Transverse colon (tissue), 4 donors: Measurements from ENCODE around the gene C9orf57. TPM values are rescaled to one million over a fixed set of nuclear protein-coding genes. Genes with fewer than 3 reads are reported as not detected.
"Not testable (repeated sequence)": the region's sequence is repeated elsewhere in the genome, so short reads cannot be mapped to it uniquely, and the experiment has no call there.

Experiments used
- DNase-seq: peaks from one replicate; pipeline ENCODE4 v3.0.0-alpha.2; 2019
- H3K27ac ChIP-seq, 4 donors: fragments of 200-600 bp; sonication (generic); 2 replicates each; pipeline ENCODE4 v1.5.1; 2016 to 2018; ENCODE audit warnings: inconsistent platforms in 4 of 4
- H3K27me3 ChIP-seq: fragments of 200-600 bp; sonication (generic); 2 replicates; pipeline ENCODE4 v1.5.1; 2017; ENCODE audit warnings: inconsistent platforms
- H3K36me3 ChIP-seq, 4 donors: fragments of 200-600 bp; sonication (generic); 2 replicates each; pipeline ENCODE4 v1.5.1; 2017 to 2019; ENCODE audit warnings: inconsistent platforms in 4 of 4
- H3K4me1 ChIP-seq, 4 donors: fragments of 200-600 bp; sonication (generic); 2 replicates each; pipeline ENCODE4 v1.5.1; 2017 to 2020; ENCODE audit warnings: inconsistent platforms in 4 of 4
- H3K4me3 ChIP-seq, 4 donors: fragments of 200-600 bp; sonication (generic); 1 replicate in 1 of 4; 2 replicates in 3 of 4; pipeline versions ENCODE4 v1.5.1 to v1.6.1; 2017 to 2019; ENCODE audit warnings: inconsistent platforms in 4 of 4
- H3K9me3 ChIP-seq, 2 donors: fragments of 200-600 bp; sonication (generic); 2 replicates each; pipeline ENCODE4 v1.5.1; 2017 to 2019; ENCODE audit warnings: inconsistent platforms in 2 of 2
- EP300 ChIP-seq: sonication (generic); formaldehyde crosslinking; IDR thresholded peaks from one replicate; pipeline ENCODE4 v1.6.1; 2017; ENCODE audit warnings: antibody characterized with exemption, low read depth
- POLR2A ChIP-seq: fragments of 450-650 bp; IDR thresholded peaks from one replicate; pipeline ENCODE4 v1.6.1; 2016; ENCODE audit warnings: antibody characterized with exemption, mild to moderate bottlenecking, moderate library complexity
- POLR2AphosphoS5 ChIP-seq, 3 donors: sonication (generic); formaldehyde crosslinking; IDR thresholded peaks; one replicate each; pipeline ENCODE4 v1.6.1; 2016; ENCODE audit warnings: antibody characterized with exemption in 3 of 3
- WGBS, 2 donors: methylation state at CpG; one replicate each; pipeline ENCODE4 v1.1.5; 2018; ENCODE audit warnings: low coverage in 1 of 2; 5-methylcytosine and 5-hydroxymethylcytosine counted together
- in situ Hi-C, 4 donors: fragments of 200-750 bp; cut with MboI; loops; one replicate each; pipeline versions ENCODE4 v1.15.0 to v1.15.1; 2017; ENCODE audit warnings: low sequenced_read_pairs in 3 of 4, low pct_ligation_motif_present in 1 of 4, low pct_unique_long_range_greater_than_20kb in 1 of 4
- intact Hi-C: fragments of 100-400 bp; cut with DNase I; formaldehyde crosslinking; loops from one replicate; pipeline ENCODE4 v1.15.1; 2023; ENCODE audit warnings: low total_unique reads
- small RNA-seq, 4 donors: library from RNA; depleted of rRNA; stranded (forward); fragments of <200 nt; gene quantifications; one replicate each; pipeline ENCODE3, GENCODE V24; 2016
- total RNA-seq, 4 donors: library from RNA; depleted of rRNA; stranded (reverse); fragments of >200 nt; gene quantifications; one replicate each; pipeline ENCODE4 v1.1.0, GENCODE V29; 2016
- TF ChIP-seq, protein P1 (sequence below), 5 experiments: fragments of 200-600 bp in 3 of 5; fragments of 450-650 bp in 2 of 5; sonication (generic) in 3 of 5; IDR thresholded peaks; 1 replicate in 2 of 5; 2 replicates in 3 of 5; pipeline ENCODE4 v1.5.1; 2016 to 2017; ENCODE audit warnings: antibody characterized with exemption in 5 of 5, inconsistent platforms in 3 of 5, mild to moderate bottlenecking in 2 of 5, moderate library complexity in 1 of 5

C9orf57 gene
- total RNA-seq, 4 donors from 2014 or later, result not detected

DNA sequence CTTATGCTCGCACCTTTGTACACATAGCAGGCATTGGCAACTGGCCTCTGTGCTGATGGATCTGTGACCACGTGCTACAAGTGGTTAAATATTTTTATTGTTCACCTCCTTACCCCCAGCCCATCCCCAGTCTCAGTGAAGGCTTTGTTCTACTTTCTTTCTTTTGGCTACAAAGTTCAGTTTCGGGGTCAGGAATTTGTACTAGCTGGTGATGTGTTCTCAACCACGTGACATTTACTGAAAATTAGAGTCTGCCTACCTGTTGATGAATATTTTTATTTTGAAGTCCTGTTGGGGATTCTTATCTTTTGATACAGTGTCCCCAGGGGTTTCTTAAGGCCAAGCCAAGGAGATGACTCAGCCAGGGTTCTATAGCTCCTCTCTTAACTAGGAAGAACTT lies 47.8 kb downstream of the C9orf57 start:
- TF ChIP-seq POLR2A, result no peak
- no peak for TF ChIP-seq POLR2AphosphoS5 (IDR thresholded peaks at IDR 0.05)
- TF ChIP-seq EP300, result no peak
- TF ChIP-seq, protein P1, sequence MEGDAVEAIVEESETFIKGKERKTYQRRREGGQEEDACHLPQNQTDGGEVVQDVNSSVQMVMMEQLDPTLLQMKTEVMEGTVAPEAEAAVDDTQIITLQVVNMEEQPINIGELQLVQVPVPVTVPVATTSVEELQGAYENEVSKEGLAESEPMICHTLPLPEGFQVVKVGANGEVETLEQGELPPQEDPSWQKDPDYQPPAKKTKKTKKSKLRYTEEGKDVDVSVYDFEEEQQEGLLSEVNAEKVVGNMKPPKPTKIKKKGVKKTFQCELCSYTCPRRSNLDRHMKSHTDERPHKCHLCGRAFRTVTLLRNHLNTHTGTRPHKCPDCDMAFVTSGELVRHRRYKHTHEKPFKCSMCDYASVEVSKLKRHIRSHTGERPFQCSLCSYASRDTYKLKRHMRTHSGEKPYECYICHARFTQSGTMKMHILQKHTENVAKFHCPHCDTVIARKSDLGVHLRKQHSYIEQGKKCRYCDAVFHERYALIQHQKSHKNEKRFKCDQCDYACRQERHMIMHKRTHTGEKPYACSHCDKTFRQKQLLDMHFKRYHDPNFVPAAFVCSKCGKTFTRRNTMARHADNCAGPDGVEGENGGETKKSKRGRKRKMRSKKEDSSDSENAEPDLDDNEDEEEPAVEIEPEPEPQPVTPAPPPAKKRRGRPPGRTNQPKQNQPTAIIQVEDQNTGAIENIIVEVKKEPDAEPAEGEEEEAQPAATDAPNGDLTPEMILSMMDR (IDR thresholded peaks at IDR 0.05), result no peak
- H3K27ac ChIP-seq, result no peak overlapping the region
- in situ Hi-C loops (loop anchor here in 1 of 4 donors (25.0 kb wide), 2 partner anchors 200 to 400 kb away; no protein-coding TSS in a partner anchor), intact Hi-C loops (no loop called here)
- WGBS, 2 donors, result 69 to 76% methylated on average over 4 of the region's 4 CpGs
- H3K36me3 ChIP-seq, result no peaks in the 10 kb centered on the region
- H3K27me3 ChIP-seq, result no peaks in the 10 kb centered on the region
- H3K4me1 ChIP-seq, result no peaks in the 10 kb centered on the region
- H3K9me3 ChIP-seq, result no peaks in the 10 kb centered on the region
- H3K4me3 ChIP-seq, result no peak overlapping the region
- DNase-seq, result no peak

DNA sequence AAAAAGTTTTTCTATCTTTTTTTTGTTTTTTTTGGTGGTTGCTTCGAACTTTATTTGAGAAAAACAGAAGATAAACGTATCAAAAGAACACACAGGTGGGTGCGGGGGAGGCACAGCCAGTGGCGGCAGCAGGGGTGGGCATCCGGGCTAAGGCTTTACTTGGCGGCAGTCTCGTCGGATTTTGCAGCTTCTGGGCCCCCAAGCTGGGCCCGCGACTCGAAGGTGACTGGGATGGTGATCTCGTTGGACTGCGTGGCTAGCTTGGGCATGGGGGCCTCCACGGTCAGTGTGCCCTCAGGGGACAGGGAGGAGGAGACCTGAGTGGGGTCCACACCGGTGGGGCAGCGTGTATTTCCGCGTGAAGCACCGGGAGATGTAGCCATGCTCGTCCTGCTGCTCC lies 52.7 kb downstream of the C9orf57 start:
- H3K27me3 ChIP-seq, H3K4me1 ChIP-seq, DNase-seq, H3K4me3 ChIP-seq, H3K9me3 ChIP-seq, H3K27ac ChIP-seq, intact Hi-C loops, H3K36me3 ChIP-seq: not testable (repeated sequence)
- WGBS, 2 donors, result 82 to 92% methylated on average over 2 to 20 of the region's 20 CpGs
- in situ Hi-C loops, result loop anchor here in 1 of 4 donors (10.0 to 25.0 kb wide), 3 partner anchors 47 to 395 kb away; no protein-coding TSS in a partner anchor

- H3K27me3 ChIP-seq, result no peaks in the 10 kb centered on the region
- no peak for DNase-seq
- H3K4me3 ChIP-seq, result no peak overlapping the region
- WGBS, 2 donors, result 68 to 90% methylated on average over 3 to 5 of the region's 5 CpGs
- H3K9me3 ChIP-seq, result no peaks in the 10 kb centered on the region
- H3K27ac ChIP-seq, result no peak overlapping the region
- no peaks in the 10 kb centered on the region for H3K4me1 ChIP-seq
- TF ChIP-seq EP300 (no peak), POLR2A (no peak), POLR2AphosphoS5 (IDR thresholded peaks at IDR 0.05) (no peak)
- TF ChIP-seq, protein P1 (IDR thresholded peaks at IDR 0.05), result no peak
- no peaks in the 10 kb centered on the region for H3K36me3 ChIP-seq
- in situ Hi-C loops (loop anchor here in 1 of 4 donors (10.0 to 25.0 kb wide), 3 partner anchors 48 to 394 kb away; no protein-coding TSS in a partner anchor), intact Hi-C loops (no loop called here)
Measured at GRCh38 chr9:72006501-72006900, 53.9 kb downstream of the C9orf57 start.

- Histone ChIP-seq H3K27ac (no peak overlapping the region), H3K27me3 (no peaks in the 10 kb centered on the region), H3K36me3 (no peaks in the 10 kb centered on the region), H3K4me3 (no peak overlapping the region), H3K9me3 (no peaks in the 10 kb centered on the region), H3K4me1 (no peaks in the 10 kb centered on the region)
- in situ Hi-C loops, result loop anchor here in 1 of 4 donors (10.0 to 25.0 kb wide), 3 partner anchors 49 to 393 kb away; no protein-coding TSS in a partner anchor
- DNase-seq, result no peak
- TF ChIP-seq POLR2A, result no peak
- TF ChIP-seq POLR2AphosphoS5 (IDR thresholded peaks at IDR 0.05), result no peak
- no peak for TF ChIP-seq EP300
- TF ChIP-seq, protein P1 (IDR thresholded peaks at IDR 0.05), result no peak
- intact Hi-C loops, result no loop called here
Measured at GRCh38 chr9:72005451-72005850, 55.0 kb downstream of the C9orf57 start.

Small RNAs within 50 kb of the gene (small RNA-seq; reads per million reads assigned to genes)
- 0 reads per million in 4 donors for gene HSPB1P1

Other genes starting within 250 kb of the C9orf57 start
- gene ABHD17B, start 149.4 kb downstream of the C9orf57 start, total RNA-seq, result 10 to 100 TPM in 3 of 4 donors, 1 to 10 TPM in 1; 4.6 to 37.0 (median 21.5) TPM
- 10 to 100 TPM in 2 of 4 donors, 1 to 10 TPM in 2; 3.0 to 14.9 (median 9.8) TPM for gene C9orf85, start 149.0 kb downstream of the C9orf57 start, total RNA-seq
- 10 to 100 TPM in 3 of 4 donors, 1 to 10 TPM in 1; 1.2 to 89.9 (median 55.9) TPM for gene GDA, start 88.8 kb upstream of the C9orf57 start, total RNA-seq